Measurements from ENCODE around the gene SMYD5. TPM values are rescaled to one million over a fixed set of nuclear protein-coding genes. Genes with fewer than 3 reads are reported as not detected.

Gene SMYD5
- total and polyA plus RNA-seq, 2 experiments from 2014 or later: 15.0 to 20.1 TPM

GRCh38 chr2:73257021-73257420 is 43.0 kb downstream of the SMYD5 start:
- Histone ChIP-seq H3K27ac (no peak overlapping the region), H3K4me2 (ENCODE audit: unreplicated experiment) (no peak overlapping the region), H3K27me3 (replicated peaks; ENCODE audit: insufficient read depth) (no peaks in the 10 kb centered on the region), H3K9me2 (ENCODE audit: insufficient read depth) (no peaks in the 10 kb centered on the region), H3K9me3 (ENCODE audit: low read depth) (no peaks in the 10 kb centered on the region), H3K9ac (no peak overlapping the region), H4K20me1 (ENCODE audit: insufficient read depth) (no peaks in the 10 kb centered on the region), H3K4me1 (ENCODE audit: insufficient read depth) (no peaks in the 10 kb centered on the region), H3F3A (ENCODE audit: insufficient read depth) (no peaks in the 10 kb centered on the region; the same call in 1 of the 2 replicates), H3K4me3 (no peak overlapping the region), H2AFZ (no peak overlapping the region), H3K79me2 (ENCODE audit: insufficient read depth) (no peaks in the 10 kb centered on the region), H3K36me3 (ENCODE audit: low read depth) (0 out of 2 replicates have a peak, but pooled peaks cover 18% of the 10 kb centered on the region)
- DNase-seq: no peak
- TF ChIP-seq EZH2 (IDR thresholded peaks at IDR 0.05; ENCODE audit: insufficient read depth, poor library complexity, severe bottlenecking): no peak
- 80 to 88% methylated on average over 2 of the region's 2 CpGs for WGBS, 2 experiments (ENCODE audit: low coverage in 1 of 2, low lambda C conversion rate in 2 of 2, missing lambda C conversion rate in 2 of 2)
- in situ Hi-C loops (cut with MboI): no loop called here

DNA sequence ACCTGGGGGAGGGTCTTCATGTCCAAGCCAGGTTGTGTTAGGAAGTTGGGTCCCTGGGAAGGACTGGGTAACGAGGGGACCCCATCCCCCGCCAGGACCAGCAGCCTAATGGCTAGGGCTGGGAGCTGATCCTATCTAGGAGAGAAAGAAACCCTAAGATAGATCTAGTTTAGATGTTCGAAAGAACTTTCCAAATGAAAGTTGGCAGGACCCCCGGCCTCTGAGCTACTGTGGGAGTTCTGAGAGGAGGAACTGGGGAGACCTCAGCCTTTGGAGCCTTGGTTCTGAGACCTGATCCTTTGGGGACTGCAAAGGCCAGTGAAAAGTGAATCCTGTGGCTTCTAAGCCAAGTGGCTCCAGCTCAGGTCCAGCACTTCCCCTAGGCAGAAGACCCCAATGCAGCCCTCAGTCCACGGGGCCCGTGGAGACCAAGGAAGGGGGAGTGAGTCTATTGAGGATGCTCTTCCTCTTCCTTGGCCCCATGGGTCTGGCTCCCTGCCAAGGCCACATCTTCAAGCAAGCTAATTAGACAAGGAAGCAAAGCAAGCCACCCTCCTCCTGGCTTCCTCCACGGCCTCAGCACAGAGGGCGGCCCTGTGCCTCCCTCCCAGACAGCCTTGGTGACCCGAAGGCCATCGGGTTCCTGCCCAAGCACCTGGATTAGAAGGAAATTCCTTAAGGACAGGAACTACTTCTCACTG is 43.5 kb downstream of the SMYD5 start:
- 63% methylated on average over 10 of the region's 10 CpGs for WGBS, 2 experiments (ENCODE audit: low coverage in 1 of 2, low lambda C conversion rate in 2 of 2, missing lambda C conversion rate in 2 of 2)
- no peak for DNase-seq
- no peaks in the 10 kb centered on the region for H4K20me1 ChIP-seq (ENCODE audit: insufficient read depth)
- H3K36me3 ChIP-seq (ENCODE audit: low read depth): 0 out of 2 replicates have a peak, but pooled peaks cover 17% of the 10 kb centered on the region
- no peak overlapping the region for H3K9ac ChIP-seq
- H3K79me2 ChIP-seq (ENCODE audit: insufficient read depth): no peaks in the 10 kb centered on the region
- H3K27ac ChIP-seq: no peak overlapping the region
- H3K9me2 ChIP-seq (ENCODE audit: insufficient read depth): no peaks in the 10 kb centered on the region
- H2AFZ ChIP-seq: no peak overlapping the region
- no peaks in the 10 kb centered on the region for H3K4me1 ChIP-seq (ENCODE audit: insufficient read depth)
- no peaks in the 10 kb centered on the region for H3K9me3 ChIP-seq (ENCODE audit: low read depth)
- H3F3A ChIP-seq (ENCODE audit: insufficient read depth): no peaks in the 10 kb centered on the region; the same call in 1 of the 2 replicates
- H3K27me3 ChIP-seq (replicated peaks; ENCODE audit: insufficient read depth): no peaks in the 10 kb centered on the region
- H3K4me2 ChIP-seq (ENCODE audit: unreplicated experiment): no peak overlapping the region
- H3K4me3 ChIP-seq: no peak overlapping the region
- in situ Hi-C loops (cut with MboI): no loop called here
- TF ChIP-seq EZH2phosphoT487 (IDR thresholded peaks at IDR 0.05; ENCODE audit: insufficient read depth, low read depth): no peak
- TF ChIP-seq EZH2 (IDR thresholded peaks at IDR 0.05; ENCODE audit: insufficient read depth, poor library complexity, severe bottlenecking): no peak

- in situ Hi-C loops (cut with MboI): no loop called here
- H3K9ac ChIP-seq: no peak overlapping the region
- TF ChIP-seq EZH2phosphoT487 (IDR thresholded peaks at IDR 0.05; ENCODE audit: insufficient read depth, low read depth) (no peak), EZH2 (IDR thresholded peaks at IDR 0.05; ENCODE audit: insufficient read depth, poor library complexity, severe bottlenecking) (no peak)
Measured at GRCh38 chr2:73258186-73258912, 44.3 kb downstream of the SMYD5 start.

DNA sequence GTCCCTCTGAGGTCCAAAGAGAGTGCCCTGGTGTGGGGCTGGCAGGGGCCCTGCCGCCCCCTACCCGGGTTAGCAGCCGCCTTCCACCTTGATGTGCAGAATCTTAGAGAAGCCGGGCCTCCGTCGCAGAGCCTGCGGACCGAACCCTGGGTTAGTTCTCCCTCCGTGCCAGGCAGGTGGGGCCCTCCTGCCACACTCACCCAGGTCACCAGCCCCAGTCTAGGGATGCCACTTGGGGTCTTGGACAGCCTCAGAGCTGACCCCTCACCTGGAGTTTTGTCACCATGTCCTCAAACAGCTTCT is 44.8 kb downstream of the SMYD5 start:
- in situ Hi-C loops (cut with MboI): no loop called here
- Histone ChIP-seq H3K79me2 (ENCODE audit: insufficient read depth) (no peaks in the 10 kb centered on the region), H3K9me2 (ENCODE audit: insufficient read depth) (no peaks in the 10 kb centered on the region), H3F3A (ENCODE audit: insufficient read depth) (no peaks in the 10 kb centered on the region; the same call in 1 of the 2 replicates), H3K4me2 (ENCODE audit: unreplicated experiment) (no peak overlapping the region), H3K4me3 (no peak overlapping the region), H3K4me1 (ENCODE audit: insufficient read depth) (no peaks in the 10 kb centered on the region), H3K36me3 (ENCODE audit: low read depth) (0 out of 2 replicates have a peak, but pooled peaks cover 5% of the 10 kb centered on the region), H3K9me3 (ENCODE audit: low read depth) (no peaks in the 10 kb centered on the region), H3K27me3 (replicated peaks; ENCODE audit: insufficient read depth) (no peaks in the 10 kb centered on the region), H2AFZ (no peak overlapping the region), H4K20me1 (ENCODE audit: insufficient read depth) (no peaks in the 10 kb centered on the region), H3K27ac (no peak overlapping the region), H3K9ac (no peak overlapping the region)
- 89 to 90% methylated on average over 9 of the region's 9 CpGs for WGBS, 2 experiments (ENCODE audit: low coverage in 1 of 2, low lambda C conversion rate in 2 of 2, missing lambda C conversion rate in 2 of 2)
- no peak for TF ChIP-seq EZH2 (IDR thresholded peaks at IDR 0.05; ENCODE audit: insufficient read depth, poor library complexity, severe bottlenecking)
- no peak for TF ChIP-seq EZH2phosphoT487 (IDR thresholded peaks at IDR 0.05; ENCODE audit: insufficient read depth, low read depth)
- no peak for DNase-seq

More at GRCh38 chr2:73258186-73258912, 44.3 kb downstream of the SMYD5 start:
- Histone ChIP-seq H3K36me3 (ENCODE audit: low read depth) (0 out of 2 replicates have a peak, but pooled peaks cover 9% of the 10 kb centered on the region), H3K79me2 (ENCODE audit: insufficient read depth) (no peaks in the 10 kb centered on the region), H3K27ac (no peak overlapping the region), H3K27me3 (replicated peaks; ENCODE audit: insufficient read depth) (no peaks in the 10 kb centered on the region), H3K4me2 (ENCODE audit: unreplicated experiment) (no peak overlapping the region), H4K20me1 (ENCODE audit: insufficient read depth) (no peaks in the 10 kb centered on the region), H2AFZ (no peak overlapping the region), H3K9me2 (ENCODE audit: insufficient read depth) (no peaks in the 10 kb centered on the region), H3K4me1 (ENCODE audit: insufficient read depth) (no peaks in the 10 kb centered on the region), H3K4me3 (no peak overlapping the region), H3K9me3 (ENCODE audit: low read depth) (no peaks in the 10 kb centered on the region), H3F3A (ENCODE audit: insufficient read depth) (no peaks in the 10 kb centered on the region; the same call in 1 of the 2 replicates)
- DNase-seq: no peak
- 84% methylated on average over 8 of the region's 8 CpGs for WGBS, 2 experiments (ENCODE audit: low coverage in 1 of 2, low lambda C conversion rate in 2 of 2, missing lambda C conversion rate in 2 of 2)
